HG02870 (cell line): ENCODE measurements around the gene NUDT19.
"Not testable (repeated sequence)": the region's sequence is repeated elsewhere in the genome, so short reads cannot be mapped to it uniquely, and the experiment has no call there.

Source experiments
- ATAC-seq: cut with Tn5 transposase; IDR thresholded peaks from one replicate; pipeline ENCODE4 v1.9.1; 2021; ENCODE audit warnings: mild to moderate bottlenecking, moderate library complexity; ENCODE audit not compliant: unreplicated experiment

NUDT19 gene

DNA sequence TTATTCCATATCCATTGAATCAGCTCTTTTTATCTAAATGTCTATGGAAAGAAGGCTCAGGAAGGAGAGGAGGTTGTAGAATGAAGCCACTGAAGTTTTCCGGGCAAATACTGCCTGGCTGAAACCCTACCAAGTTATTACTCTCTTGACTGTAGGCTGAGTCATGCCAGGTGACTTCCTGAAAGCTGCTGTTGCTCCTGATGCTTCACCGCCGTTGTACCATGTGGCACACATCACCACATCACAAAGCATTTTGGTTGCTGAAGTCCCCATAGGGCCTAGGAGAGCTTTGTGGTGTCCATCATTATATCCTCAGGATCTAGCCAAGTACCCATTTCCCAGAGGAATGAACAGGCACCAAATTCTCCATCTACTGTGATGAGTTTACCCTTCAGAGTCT is 16.8 kb downstream of the NUDT19 start:
- ATAC-seq: no peak

DNA sequence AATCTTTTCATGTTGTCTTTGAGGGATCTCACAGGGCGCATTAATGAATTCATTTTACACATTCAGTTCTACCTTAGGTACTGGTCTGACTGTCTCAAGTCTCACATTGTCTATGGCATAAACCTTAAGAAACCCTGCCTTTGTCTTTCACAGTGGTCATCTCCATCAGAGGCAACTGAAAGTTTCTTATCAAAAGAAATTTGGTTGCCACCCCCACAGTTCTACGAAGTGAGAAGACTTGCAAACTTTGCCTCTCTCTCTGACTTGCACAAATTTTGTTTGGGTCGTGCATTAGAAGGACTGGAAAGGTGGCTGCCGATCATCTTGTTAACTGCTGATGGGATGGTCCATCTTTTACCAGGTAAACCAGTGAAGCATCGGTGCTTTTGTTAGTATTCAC is 17.4 kb downstream of the NUDT19 start:
- no peak for ATAC-seq

DNA sequence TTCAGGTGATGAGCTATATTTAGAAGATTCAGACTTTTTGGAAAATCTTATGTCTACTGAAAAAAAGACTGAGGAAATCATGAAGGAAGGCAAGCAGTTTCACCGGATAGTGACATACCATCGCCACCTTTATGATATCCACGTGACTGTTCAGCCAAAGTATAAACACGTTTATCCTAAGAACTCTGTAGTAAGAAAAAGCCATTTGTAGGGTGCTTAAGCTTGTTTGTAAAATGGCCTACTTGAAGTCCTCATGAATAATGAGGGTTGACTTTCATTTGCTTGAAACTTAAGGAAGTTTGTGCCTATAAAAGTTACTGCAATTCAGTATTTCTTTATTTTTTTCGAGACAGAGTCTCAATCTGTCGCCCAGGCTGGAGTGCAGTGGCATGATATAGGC is 20.1 kb downstream of the NUDT19 start:
- ATAC-seq: no peak

DNA sequence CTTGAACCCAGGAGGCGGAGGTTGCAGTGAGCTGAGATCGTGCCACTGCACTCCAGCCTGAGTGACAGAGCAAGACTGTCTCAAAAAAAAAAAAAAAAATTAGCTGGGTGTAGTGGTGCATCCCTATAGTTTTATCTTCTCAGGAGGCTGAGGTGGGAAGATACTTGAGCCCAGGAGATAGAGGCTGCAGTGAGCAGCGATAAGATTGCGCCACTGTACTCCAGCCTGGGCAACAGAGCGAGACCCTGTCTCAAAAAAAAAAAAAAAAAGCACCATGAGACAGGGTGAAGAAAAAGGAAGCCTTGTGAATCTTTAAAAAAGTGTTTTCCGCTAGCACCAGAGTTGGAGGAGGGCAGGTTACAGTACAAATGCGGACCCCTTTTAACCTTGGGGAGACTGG is 24.6 kb downstream of the NUDT19 start:
- not testable (repeated sequence) for ATAC-seq

DNA sequence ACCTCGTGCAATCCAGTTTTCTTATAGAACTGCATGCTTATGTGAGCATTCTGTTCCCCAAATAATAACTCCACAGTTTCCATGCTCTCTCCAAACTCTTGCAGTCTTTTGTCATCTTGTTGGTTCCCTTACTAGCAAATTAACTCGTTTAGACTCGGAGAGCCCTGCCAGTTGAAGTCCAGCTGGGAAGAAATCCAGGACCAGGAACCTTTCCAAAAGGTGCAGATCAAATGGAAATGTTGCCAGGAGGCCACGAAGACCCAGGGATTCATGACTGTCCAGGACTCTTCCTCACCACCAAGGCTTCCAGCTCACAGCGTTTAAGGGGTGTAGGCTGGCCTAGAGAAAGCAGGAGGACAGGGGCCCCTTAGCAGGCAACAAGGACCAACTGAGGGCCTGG is 25.9 kb downstream of the NUDT19 start:
- ATAC-seq: no peak

DNA sequence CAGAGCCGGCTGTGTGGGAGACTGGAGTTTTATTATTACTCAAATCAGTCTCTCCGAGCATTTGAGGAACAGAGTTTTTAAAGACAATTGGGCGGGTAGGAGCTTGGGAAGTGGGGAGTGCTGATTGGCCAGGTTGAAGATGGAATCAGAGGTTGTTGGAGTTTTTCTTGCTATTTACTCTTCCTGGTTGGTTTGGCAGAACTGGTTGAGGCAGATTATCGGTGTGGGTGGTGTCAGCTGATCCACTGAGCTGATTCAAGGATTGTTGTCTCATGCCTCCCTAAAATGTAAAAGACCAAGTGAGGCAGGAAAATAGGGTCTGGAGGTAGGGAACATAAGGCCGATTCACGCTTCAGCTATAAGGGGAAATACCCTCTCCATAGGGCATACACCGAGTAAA is 26.7 kb downstream of the NUDT19 start:
- ATAC-seq: no peak

DNA sequence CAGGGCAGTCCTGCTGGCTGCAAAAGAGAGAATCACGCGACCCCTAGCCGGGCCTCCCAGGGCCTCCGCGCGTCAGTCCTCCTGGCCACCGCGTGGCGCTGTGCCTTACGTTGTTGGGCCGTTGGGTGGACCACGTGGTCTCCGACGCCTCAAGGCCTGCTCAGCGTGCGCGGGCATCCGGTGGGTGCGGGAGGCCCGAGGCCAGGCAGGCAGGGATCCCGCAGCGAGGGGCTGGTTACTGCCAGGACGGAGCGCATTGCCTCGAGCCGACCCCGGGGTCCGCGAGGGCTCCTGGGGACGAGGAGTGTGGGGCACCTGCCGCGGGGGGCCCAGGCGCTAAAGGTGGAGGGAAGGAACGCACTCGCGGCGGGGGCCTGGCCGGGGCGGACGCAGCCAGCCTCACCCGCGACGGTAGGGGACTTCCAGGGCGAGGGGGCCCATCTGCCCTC is 28.0 kb downstream of the NUDT19 start, which contains the start of gene TDRD12:
Gene TDRD12, plus strand, starts transcription at position 157 of the 449 bp plus-strand sequence. CDS start 306 bp downstream, outside the sequence.
- ATAC-seq: no peak

DNA sequence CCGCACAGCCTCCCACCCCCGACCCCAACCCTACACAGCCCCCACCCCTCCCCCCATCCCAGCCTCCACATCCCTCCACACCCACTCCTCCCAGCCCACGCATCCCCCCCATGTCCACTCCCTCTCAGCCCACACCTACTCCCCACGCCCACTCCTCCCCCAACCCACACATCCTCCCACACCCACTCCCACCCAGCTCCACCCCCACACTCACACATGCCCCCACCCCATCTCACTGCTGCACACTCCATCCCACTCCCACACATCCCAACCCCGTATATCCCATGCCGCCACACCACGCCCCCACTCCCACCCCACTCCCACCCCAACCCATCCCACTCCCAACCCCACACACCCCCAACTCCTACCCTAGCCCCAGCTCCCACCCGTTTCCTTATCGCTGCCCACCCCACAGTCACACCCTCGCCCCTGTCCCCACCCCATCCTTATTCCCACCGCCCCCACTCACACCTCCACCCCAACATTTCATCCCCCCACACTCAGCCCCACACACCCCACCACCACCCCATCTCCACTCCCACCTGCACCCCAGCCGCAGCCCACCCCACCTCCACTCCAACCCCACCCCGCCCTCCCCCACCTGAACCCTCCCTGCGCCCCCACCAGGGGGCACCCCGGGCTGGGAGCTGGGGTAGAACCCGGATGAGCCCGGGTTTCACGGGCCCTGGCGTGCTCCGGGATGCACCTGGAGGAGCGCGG is 28.8 kb downstream of the NUDT19 start:
- no peak for ATAC-seq

DNA sequence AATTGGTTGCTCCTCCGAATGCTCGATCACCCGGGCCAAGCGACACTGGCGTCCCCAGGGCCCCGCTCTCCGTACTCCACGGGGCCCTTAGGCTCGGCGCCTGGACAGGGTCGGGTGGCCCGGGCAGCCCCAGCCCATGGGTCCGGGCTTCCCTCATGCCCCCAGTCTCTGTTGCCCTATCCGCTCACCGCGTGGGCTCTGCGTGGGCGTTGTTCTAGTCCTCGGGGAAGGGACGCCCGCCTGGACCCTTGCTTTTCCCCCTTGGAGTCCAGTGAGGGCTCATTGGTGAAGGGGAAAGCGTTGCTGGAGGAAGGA is 29.3 kb downstream of the NUDT19 start:
- no peak for ATAC-seq

DNA sequence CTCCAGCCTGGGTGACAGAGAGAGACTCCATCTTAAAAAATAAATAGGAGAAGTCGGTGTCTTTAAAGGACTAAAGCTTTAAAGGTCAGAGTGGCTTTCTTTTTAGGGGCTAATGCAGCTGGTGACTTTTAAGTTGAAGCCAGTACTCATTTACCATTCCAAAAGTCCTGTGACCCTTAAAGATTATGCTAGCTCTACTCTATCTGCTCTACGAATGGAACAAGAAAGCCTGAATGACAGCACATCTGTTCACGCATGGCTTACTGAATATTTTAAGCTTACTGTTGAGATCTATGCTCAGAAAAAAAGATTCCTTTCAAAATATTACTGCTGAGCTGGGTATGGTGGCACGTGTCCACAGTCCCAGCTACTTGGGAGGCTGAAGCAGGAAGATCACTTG is 44.3 kb downstream of the NUDT19 start:
- ATAC-seq: no peak

DNA sequence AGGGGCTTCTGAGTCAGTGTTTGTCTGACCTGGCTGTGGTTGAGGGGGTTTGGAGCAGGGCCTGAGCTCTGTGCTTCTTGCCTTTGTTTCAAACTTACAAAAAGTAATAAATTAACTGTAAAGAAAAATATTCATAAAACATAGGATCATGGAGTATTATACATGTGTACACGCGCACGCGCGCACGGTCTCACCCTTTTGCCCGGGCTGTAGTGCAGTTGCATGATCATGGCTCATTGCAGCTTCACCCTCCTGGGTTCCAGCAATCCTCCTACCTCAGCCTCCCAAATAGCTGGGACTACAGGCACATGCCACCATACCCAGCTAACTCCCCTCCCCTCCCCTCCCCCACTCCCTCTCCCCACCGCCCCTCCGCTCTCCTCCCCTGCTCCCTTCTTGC is 51.4 kb downstream of the NUDT19 start:
- no peak for ATAC-seq

DNA sequence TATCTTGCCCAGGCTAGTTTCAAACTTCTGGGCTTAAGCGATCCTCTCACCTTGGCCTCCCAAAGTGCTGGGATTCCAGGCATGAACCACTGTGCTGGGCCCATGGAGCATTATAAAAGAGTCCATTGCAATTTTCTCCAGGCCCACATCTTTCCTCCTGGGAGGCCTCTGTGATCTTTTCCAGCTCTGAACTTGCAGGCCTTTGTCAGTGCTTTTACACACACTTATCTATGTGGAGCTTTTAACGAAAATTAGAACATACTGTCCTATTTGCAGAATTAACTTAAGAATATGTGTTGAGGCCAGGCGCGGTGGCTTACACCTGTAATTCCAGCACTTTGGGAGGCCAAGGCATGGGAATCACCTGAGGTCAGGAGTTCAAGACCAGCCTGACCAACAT is 51.8 kb downstream of the NUDT19 start:
- ATAC-seq: no peak

DNA sequence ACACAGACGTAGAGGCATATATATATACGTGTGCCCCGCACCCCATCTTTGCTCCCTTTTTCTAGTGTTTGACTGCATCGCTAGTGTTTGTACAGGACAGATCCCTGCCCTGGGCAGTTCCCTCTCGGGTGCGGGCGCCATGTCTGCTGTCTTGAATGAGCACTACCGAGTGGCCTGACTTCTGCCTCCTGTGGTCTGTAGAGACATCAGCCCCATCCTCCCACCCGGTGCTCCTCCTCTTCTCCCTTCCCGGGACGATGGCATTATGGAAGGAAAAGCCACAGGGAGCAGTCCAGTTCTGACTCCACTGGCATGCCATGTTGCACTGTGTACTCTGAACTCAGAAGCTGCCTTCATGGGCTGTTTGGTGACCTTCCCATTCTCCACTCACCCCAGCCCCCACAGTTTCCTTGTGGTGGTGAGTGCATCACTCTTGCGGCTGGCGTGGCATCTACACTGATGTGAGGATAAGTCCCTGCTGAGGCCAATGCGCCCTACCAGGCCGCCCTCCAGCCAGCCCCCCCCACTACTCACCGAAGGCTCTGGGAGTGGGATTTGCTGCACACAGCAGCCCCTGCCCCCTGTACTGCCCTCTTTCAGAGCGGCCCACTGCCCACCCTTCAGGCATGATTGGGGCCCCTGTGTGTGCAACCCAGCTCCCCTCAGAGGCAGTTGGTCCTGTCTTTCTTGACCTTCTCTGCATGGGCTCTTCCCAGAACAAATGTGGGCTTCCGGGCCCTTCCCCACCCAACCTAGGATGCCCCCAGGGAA is 53.1 kb downstream of the NUDT19 start:
- ATAC-seq: no peak

DNA sequence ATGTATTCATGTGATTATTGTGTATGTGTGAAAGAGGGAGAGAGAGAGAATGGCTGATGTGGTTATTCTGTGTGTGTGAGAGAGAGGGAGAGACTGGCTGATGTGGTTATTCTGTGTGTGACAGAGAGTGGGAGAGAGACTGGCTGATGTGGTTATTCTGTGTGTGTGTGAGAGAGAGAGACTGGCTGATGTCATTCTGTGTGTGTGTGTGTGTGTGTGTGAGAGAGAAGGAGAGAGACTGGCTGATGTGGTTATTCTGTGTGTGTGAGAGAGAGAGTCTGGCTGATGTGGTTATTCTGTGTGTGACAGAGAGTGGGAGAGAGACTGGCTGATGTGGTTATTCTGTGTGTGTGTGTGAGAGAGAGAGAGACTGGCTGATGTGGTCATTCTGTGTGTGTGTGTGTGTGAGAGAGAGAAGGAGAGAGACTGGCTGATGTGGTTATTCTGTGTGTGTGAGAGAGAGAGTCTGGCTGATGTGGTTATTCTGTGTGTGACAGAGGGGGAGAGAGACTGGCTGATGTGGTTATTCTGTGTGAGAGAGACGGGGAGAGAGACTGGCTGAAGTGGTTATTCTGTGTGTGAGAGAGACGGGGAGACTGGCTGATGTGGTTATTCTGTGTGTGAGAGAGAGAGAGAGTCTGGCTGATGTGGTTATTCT is 54.1 kb downstream of the NUDT19 start:
- ATAC-seq: not testable (repeated sequence)

DNA sequence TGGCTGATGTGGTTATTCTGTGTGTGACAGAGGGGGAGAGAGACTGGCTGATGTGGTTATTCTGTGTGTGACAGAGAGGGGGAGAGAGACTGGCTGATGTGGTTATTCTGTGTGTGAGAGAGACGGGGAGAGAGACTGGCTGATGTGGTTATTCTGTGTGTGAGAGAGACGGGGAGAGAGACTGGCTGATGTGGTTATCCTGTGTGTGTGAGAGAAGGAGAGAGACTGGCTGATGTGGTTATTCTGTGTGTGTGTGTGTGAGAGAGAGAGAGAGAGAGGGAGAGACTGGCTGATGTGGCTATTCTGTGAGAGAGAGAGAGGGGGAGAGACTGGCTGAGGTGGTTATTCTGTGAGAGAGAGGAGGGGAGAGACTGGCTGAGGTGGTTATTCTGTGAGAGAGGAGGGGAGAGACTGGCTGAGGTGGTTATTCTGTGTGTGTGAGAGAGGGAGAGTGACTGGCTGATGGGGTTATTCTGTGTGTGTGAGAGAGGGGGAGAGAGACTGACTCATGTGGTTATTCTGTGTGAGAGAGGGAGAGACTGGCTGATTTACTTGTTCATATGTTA is 55.1 kb downstream of the NUDT19 start:
- ATAC-seq: peak; percentile 52

DNA sequence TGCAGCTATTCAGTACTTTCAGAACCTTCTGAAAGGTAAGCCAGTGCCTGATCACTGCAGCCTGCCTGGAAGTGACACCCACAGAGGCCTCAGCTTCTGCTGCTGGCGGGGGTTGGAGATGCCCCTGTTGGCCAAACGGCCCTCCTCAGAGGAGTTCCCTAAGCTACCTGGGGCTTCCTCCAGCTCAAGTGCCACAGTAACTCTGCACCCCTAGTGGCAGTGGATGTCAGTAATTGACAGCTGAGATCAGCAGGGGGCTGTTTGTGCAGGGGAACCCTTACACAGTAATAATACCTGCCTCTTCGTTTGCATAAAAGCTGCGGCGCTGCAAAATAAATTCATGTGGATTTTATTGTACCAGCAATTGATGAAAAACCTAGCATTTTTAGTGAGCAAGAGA is 56.9 kb downstream of the NUDT19 start:
- ATAC-seq: no peak

DNA sequence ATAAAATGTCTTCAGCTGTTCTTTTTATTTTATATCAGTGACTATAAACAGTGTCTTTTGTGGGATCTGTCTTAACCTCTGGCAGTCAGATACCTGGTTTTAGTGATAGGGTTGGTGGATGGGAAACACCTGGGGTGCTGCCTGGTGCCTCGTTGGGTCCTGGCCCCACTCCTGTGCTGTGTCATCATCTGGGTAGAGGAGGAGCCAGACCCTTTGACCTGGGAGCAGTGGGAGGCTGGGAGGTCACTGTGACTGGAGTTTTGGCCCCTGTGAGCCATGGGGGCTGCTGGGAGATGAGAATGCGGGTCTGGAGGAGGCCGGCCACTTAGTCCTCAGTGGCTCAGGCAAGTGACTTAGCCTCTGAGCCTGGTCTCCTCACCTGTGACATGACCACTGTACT is 57.3 kb downstream of the NUDT19 start:
- ATAC-seq: no peak

DNA sequence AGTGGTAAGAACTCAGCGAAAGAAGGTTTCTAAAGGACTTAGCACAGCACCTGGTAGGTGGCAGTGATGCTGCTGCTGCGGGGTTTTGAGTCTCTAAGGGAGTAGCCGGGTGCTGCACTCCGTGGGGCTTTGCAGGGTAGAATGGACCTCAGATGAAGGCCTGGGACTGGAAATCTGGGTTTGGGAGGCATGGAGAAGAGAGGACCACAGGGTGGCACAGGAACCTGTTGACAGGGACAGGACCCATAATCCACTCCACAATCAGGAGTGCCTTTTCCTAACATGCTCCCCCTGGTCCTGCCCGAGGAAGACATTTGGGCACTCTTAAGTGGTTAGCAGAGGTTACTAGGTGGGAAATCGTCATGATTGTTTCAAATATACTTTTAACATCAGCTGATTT is 57.7 kb downstream of the NUDT19 start:
- no peak for ATAC-seq

DNA sequence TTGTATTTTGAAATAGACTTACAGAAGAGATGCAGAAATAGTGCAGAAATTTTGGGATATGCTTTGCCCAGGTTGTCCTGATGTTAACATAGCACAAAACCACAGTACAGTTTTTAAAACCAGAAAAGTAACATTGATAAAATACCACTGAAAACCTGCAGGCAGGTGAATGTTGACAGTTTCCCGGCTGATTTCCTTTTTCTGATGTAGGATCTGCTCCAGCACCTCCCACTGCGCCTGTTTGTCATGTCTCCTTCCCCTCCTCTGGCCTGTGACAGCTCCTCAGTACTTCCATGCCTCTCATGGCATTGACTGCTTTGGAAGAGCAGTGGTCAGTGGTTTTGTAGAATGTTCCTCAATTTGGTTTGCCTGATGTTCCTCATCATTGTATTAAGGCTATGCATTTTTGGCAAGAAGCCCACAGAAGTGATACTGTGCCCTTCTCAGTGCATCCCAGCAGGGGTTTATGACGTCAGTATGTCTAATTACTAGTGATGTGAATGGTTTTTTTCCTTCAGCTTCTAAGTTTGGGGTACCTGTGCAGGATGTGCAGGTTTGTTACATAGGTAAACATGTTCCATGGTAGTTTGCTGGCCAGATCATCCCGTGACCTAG is 58.9 kb downstream of the NUDT19 start:
- ATAC-seq: no peak

DNA sequence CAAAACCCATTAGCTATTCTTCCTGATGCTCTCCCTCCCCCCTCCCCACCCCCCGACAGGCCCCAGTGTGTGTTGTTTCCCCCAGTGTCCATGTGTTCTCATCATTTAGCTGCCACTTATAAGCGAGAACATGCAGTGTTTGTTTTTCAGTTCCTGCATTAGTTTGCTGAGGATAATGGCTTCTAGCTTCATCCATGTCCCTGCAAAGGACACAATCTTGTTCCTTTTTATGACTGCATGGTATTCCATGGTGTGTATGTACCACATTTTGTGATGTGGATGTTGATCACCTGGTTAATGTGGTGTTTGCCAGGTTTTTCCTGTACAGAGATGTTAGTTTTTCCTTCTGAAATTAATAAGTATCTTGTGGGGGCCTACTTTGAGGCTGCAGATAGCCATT is 59.4 kb downstream of the NUDT19 start:
- ATAC-seq: no peak

DNA sequence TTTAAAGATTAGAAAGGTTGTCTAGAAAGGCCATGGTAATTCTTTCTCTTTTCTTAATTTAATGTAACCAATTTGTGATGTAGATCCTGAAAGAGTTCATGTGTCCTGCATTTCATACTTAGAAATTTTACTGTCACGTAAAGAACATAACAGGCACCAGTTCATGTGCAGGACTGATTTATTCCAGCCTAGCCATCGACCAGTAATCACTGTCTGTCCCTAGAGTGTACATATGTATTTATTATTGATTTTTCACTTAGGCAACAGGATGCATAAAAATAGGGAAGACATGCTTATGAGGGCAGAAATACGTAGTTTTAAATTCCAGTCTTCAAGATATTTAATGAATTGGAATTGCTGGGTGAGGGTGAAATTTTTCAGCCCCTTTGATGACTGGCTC is 65.6 kb downstream of the NUDT19 start:
- no peak for ATAC-seq
